GM13976 (cell line): ENCODE measurements around the gene GBE1.

Experiments used
- DNase-seq: peaks from one replicate; pipeline ENCODE4 v3.0.0; 2012; ENCODE audit warnings: low spot score
- CTCF ChIP-seq: IDR thresholded peaks from 2 replicates; pipeline ENCODE4 v1.5.1; 2012; ENCODE audit warnings: borderline replicate concordance, mild to moderate bottlenecking; ENCODE audit not compliant: insufficient read depth; ENCODE audit errors: extremely low read depth, missing control alignments, control extremely low read depth
- in situ Hi-C: fragments of 300-500 bp; cut with MboI; formaldehyde crosslinking; loops from one replicate; pipeline ENCODE4 v1.12.0; 2022; ENCODE audit warnings: low sequenced_read_pairs, mixed read lengths, inconsistent platforms; ENCODE audit not compliant: unreplicated experiment

GBE1 gene

DNA sequence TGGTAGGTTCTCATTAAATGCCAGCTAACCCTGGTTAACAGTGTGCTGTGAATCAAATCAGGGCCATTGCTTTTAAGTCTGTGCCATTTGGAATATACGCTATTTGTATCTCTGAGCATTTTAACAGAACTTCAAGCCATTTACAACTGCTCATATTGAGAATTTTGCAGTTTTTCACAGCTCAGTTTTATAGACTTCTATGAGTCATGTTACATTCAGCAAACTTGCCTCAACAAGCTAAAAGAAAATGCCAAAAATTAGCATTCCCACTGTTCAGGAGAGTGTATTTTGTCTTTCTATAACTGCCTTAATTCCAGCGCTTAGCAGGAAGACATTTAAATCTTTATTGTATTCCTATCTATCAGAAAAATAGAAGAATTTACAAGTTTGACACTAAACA is 196.4 kb downstream of the GBE1 start:
- no peak for DNase-seq
- in situ Hi-C loops, result no loop called here
- no peak for TF ChIP-seq CTCF

GRCh38 chr3:81558106-81558505 is 203.3 kb downstream of the GBE1 start:
- DNase-seq, result no peak
- no peak for TF ChIP-seq CTCF
- in situ Hi-C loops, result no loop called here

DNA sequence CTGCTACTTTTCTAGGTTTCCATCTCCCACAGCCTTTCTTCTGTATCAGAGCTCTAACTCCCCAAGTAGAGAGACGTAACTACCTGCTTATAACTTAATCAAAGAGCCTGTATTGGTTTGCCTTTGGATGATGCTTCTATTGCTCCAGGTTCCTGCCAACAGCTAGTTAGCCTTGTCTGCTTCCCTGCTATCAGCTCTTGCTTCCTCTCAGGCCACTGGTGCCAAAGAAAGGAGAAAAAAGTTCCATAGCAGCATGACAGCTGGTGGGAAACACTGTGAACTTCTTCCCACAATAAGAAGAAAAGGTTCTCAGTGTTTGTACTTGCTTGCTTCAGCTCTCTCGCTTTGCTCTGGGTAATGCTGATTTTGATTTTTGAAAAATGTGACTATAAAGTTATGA is 206.6 kb downstream of the GBE1 start:
- in situ Hi-C loops, result no loop called here
- no peak for TF ChIP-seq CTCF
- DNase-seq, result no peak

DNA sequence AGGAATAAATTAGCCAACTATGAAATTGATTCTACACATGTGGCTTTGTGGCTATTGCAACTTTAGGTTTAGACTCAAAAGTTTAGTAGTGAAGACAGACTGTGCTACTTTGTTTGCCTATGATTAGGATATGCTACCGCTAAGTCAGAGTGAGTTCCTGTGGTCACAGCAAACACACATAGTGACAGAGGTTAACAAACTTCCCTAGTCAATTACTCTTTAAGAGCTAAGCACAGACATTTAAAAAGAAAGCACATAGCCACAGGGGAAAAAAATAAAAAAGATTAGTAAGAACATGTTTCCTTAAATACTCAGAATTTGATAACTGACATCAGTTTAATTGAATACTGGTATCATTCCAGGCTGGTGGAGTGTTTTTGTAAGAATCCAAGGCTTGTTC is 207.1 kb downstream of the GBE1 start:
- peak; percentile 1 for DNase-seq
- TF ChIP-seq CTCF, result no peak
- in situ Hi-C loops, result no loop called here

DNA sequence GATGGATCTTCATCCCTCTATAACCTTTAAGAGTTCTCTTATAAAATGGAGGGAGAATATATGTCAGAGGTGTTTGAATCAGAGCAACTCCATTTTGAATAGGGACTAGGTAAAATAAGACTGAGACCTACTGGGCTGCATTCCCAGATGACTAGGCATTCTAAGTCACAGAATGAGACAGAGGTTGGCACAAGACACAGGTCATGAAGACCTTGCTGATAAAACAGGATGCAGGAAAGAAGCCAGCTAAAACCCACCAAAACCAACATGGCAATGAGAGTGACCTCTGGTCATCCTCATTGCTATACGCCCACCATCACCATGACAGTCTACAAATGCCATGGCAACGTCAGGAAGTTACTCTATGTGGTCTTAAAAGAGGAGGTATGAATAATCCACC is 211.0 kb downstream of the GBE1 start:
- no peak for TF ChIP-seq CTCF
- DNase-seq, result no peak
- in situ Hi-C loops, result no loop called here

GRCh38 chr3:81549831-81550230 is 211.6 kb downstream of the GBE1 start:
- in situ Hi-C loops, result no loop called here
- no peak for DNase-seq
- no peak for TF ChIP-seq CTCF

DNA sequence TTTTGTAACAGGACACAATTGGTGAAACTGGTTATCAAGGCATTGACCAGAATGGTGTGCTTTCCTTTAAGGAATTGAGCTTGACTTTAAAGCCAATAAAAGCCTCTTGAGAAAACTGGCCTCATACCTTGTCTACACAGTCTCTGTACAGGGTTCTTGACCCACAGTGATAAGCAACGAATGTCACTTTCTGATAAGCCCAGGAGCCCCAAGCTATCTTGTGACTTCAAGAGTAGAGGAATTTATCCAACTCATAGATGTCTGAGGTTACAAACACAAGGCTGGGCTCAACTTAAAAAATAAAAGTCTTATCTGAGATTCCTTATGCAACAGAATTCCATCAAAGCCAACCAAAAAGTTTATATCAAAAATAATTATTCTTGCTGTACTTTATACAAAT is 212.1 kb downstream of the GBE1 start:
- TF ChIP-seq CTCF, result no peak
- no peak for DNase-seq
- in situ Hi-C loops, result no loop called here
